Fibroblast of the aortic adventitia (primary cell): ENCODE data around the gene CTIF. TPM values are rescaled to one million over a fixed set of nuclear protein-coding genes. Genes with fewer than 3 reads are reported as not detected.

Source experiments
- DNase-seq: peaks from one replicate; pipeline ENCODE4 v3.0.0-alpha.2; 2010; ENCODE audit warnings: low read depth
- H3K4me3 ChIP-seq: 2 replicates; pipeline ENCODE4 v1.5.1; 2011; ENCODE audit warnings: low read depth, mild to moderate bottlenecking, control low read depth, low read length, moderate library complexity
- CTCF ChIP-seq: IDR thresholded peaks from 2 replicates; pipeline ENCODE4 v1.5.1; 2011; ENCODE audit warnings: mild to moderate bottlenecking, low read length, control low read depth, inconsistent platforms; ENCODE audit not compliant: insufficient read depth
- total RNA-seq: library from RNA; depleted of rRNA; stranded (reverse); fragments of >200 nt; gene quantifications from 2 replicates; pipeline ENCODE4 v1.2.3, GENCODE V29; 2012; ENCODE audit warnings: low replicate concordance

CTIF gene
- total RNA-seq, 1 donor, result 29.0 TPM

GRCh38 chr18:48728204-48728833 lies 189.5 kb downstream of the CTIF start:
- DNase-seq, result peak; percentile 100
- H3K4me3 ChIP-seq, result no peak overlapping the region
- no peak for TF ChIP-seq CTCF

GRCh38 chr18:48729404-48729803 lies 190.6 kb downstream of the CTIF start:
- H3K4me3 ChIP-seq, result no peak overlapping the region
- no peak for TF ChIP-seq CTCF
- DNase-seq, result no peak

- DNase-seq, result no peak
- no peak for TF ChIP-seq CTCF
- no peak overlapping the region for H3K4me3 ChIP-seq
Observed at GRCh38 chr18:48730010-48730409, 191.2 kb downstream of the CTIF start.

DNA sequence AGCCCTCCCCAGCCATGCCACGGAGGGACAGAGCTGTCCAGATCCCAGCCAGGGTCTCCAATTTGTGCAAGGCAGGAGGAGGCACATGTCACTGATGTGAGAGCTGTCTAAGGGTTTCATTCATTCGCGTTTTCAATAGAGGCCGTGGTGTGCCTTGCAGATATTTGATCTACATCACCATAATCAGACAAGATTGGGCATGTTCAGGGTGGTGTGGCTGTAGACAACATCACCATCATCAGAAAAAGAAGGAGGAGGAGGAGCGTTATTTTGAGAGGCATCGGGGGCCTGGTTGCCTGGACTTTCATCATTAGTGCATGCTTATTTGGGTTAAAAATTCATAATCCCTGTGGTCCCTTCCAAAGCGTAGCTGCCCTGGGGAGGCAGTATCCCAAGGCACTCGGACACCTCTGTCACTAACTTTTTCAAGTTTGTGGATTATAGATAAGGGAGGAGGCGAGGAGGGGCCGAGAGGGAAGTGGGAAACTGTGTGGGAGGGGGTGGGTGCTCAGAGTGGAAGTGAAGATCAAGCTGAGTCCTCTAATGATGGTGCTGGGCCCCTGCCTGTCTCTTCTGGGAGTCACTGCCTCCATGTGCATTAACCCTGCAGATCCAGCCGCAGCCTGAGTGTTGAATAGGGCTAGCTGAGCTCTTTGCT lies 194.1 kb downstream of the CTIF start:
- no peak for TF ChIP-seq CTCF
- DNase-seq, result no peak
- no peak overlapping the region for H3K4me3 ChIP-seq

- TF ChIP-seq CTCF, result no peak
- no peak overlapping the region for H3K4me3 ChIP-seq
- no peak for DNase-seq
Observed at GRCh38 chr18:48733643-48734253, 194.9 kb downstream of the CTIF start.

DNA sequence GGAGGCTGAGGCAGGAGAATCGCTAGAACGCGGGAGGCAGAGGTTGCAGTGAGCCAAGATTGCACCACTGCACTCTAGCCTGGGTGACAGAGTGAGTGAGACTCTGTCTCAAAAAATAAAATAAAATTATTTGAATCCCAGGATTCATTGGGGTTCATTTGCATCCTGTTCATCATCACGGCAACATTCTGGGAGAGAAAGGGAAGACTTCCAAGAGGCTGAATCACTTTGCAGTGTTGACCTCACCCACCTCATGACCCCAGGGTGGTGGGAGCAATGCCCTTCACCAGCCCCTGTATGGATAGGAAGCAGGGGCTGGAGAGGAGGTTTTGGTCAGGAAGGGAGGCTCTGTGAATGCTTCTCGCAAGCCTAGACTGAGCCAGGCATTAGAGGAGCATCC lies 195.6 kb downstream of the CTIF start:
- H3K4me3 ChIP-seq, result no peak overlapping the region
- no peak for DNase-seq
- no peak for TF ChIP-seq CTCF
